Endothelial cell of umbilical vein (primary cell): ENCODE measurements around the gene TFF3. TPM values are rescaled to one million over a fixed set of nuclear protein-coding genes. Genes with fewer than 3 reads are reported as not detected.

Source experiments
- BruUV-seq: library from RNA; stranded (reverse); fragments of 400-500 nt; replicated peaks from 2 replicates; lab custom pipeline; 2021; lab: Mats Ljungman, UMichigan
- CTCF ChIA-PET: fragments of 300-600, 350-600 bp; sonication (Branson Sonifier 250); formaldehyde crosslinking; loops from one replicate; lab custom pipeline; 2021; ENCODE audit warnings: antibody characterized with exemption, inconsistent platforms; lab: Charles Lee
- POLR2A ChIA-PET: fragments of 300-600, 350-600 bp; sonication (Branson Sonifier 250); formaldehyde crosslinking; loops from one replicate; lab custom pipeline; 2021; ENCODE audit warnings: antibody characterized with exemption, inconsistent platforms; lab: Charles Lee
- DNase-seq: peaks from one replicate; pipeline ENCODE4 v3.0.0-alpha.2; 2011; ENCODE audit warnings: low read depth, low spot score
- FAIRE-seq: peaks from 2 replicates; lab custom pipeline; 2011; peaks lifted over from hg19 to GRCh38; lab: Jason Lieb, UNC
- H2AFZ ChIP-seq: 2 replicates; pipeline ENCODE4 v1.6.0; 2012; ENCODE audit warnings: low read depth, low read length, control low read depth, inconsistent platforms
- H3K27ac ChIP-seq: 2 replicates; pipeline ENCODE4 v1.5.1; 2011; ENCODE audit warnings: low read depth, mild to moderate bottlenecking, control low read depth, low read length, moderate library complexity; ENCODE audit not compliant: insufficient read depth
- H3K27me3 ChIP-seq, 2 experiments: 2 replicates each; pipeline versions ENCODE4 v1.6.0 to v1.6.1; 2011; ENCODE audit warnings: low read length in 2 of 2, mixed read lengths in 1 of 2; ENCODE audit not compliant: control insufficient read depth in 2 of 2, insufficient read depth in 2 of 2
- H3K36me3 ChIP-seq, 2 experiments: 2 replicates in 1 of 2; 3 replicates in 1 of 2; pipeline ENCODE4 v1.5.1; 2011; ENCODE audit warnings: low read length in 2 of 2, mild to moderate bottlenecking in 1 of 2, moderate library complexity in 1 of 2; ENCODE audit not compliant: control insufficient read depth in 2 of 2, insufficient read depth in 2 of 2; ENCODE audit errors: extremely low read depth in 1 of 2
- H3K4me1 ChIP-seq: 3 replicates; pipeline ENCODE4 v1.5.1; 2011; ENCODE audit warnings: mild to moderate bottlenecking, low read length; ENCODE audit not compliant: control insufficient read depth, insufficient read depth; ENCODE audit errors: extremely low read depth
- H3K4me2 ChIP-seq: 2 replicates; pipeline ENCODE4 v1.6.1; 2011; ENCODE audit warnings: low read length, control low read depth, mixed read lengths; ENCODE audit not compliant: insufficient read depth
- H3K4me3 ChIP-seq, 3 experiments: fragments of 200-600 bp in 1 of 3; sonication (generic), shearing (Covaris generic) in 1 of 3; replicated peaks in 1 of 3; 2 replicates each; pipeline ENCODE4 v1.5.1; 2011 to 2016; ENCODE audit warnings: control low read depth in 3 of 3, low read length in 3 of 3, mild to moderate bottlenecking in 2 of 3, inconsistent platforms in 1 of 3, low read depth in 1 of 3, moderate library complexity in 1 of 3; ENCODE audit not compliant: insufficient read depth in 1 of 3
- H3K79me2 ChIP-seq: 2 replicates; pipeline ENCODE4 v1.6.0; 2012; ENCODE audit warnings: low read length, inconsistent platforms; ENCODE audit not compliant: control insufficient read depth, insufficient read depth
- H3K9ac ChIP-seq: replicated peaks from 2 replicates; pipeline ENCODE3; 2011; ENCODE audit warnings: low read length, control low read depth; ENCODE audit not compliant: insufficient read depth; ENCODE audit errors: extremely low read depth
- H3K9me1 ChIP-seq: replicated peaks from 3 replicates; pipeline ENCODE4 v1.6.0; 2011; ENCODE audit warnings: mild to moderate bottlenecking, low read length; ENCODE audit not compliant: control insufficient read depth, insufficient read depth; ENCODE audit errors: extremely low read depth
- H3K9me3 ChIP-seq: replicated peaks from 2 replicates; pipeline ENCODE4 v1.5.1; 2012; ENCODE audit warnings: low read length, inconsistent platforms; ENCODE audit not compliant: control insufficient read depth, insufficient read depth
- H4K20me1 ChIP-seq: replicated peaks from 2 replicates; pipeline ENCODE3; 2011; ENCODE audit warnings: mild to moderate bottlenecking, low read length; ENCODE audit not compliant: control insufficient read depth, insufficient read depth; ENCODE audit errors: extremely low read depth
- EZH2 ChIP-seq: IDR thresholded peaks from 2 replicates; pipeline ENCODE4 v1.6.1; 2012; ENCODE audit warnings: borderline replicate concordance, low read depth, mild to moderate bottlenecking, moderate library complexity, low read length, inconsistent platforms; ENCODE audit not compliant: severe bottlenecking
- FOS ChIP-seq: IDR thresholded peaks from 2 replicates; pipeline ENCODE4 v1.6.1; 2011; ENCODE audit warnings: mild to moderate bottlenecking, low read length, moderate library complexity, borderline replicate concordance; ENCODE audit not compliant: insufficient read depth
- GATA2 ChIP-seq: IDR thresholded peaks from 2 replicates; pipeline ENCODE4 v1.7.0; 2011; ENCODE audit warnings: low read depth, mild to moderate bottlenecking, moderate library complexity, mixed read lengths, low read length; ENCODE audit not compliant: insufficient read length, insufficient read depth
- JUN ChIP-seq: IDR thresholded peaks from 2 replicates; pipeline ENCODE4 v1.6.1; 2011; ENCODE audit warnings: borderline replicate concordance, low read depth; ENCODE audit not compliant: insufficient read length, insufficient read depth
- MYC ChIP-seq: IDR thresholded peaks from one replicate; pipeline ENCODE4 v1.6.1; 2011; ENCODE audit warnings: mild to moderate bottlenecking, low read depth, low read length
- POLR2A ChIP-seq: IDR thresholded peaks from 2 replicates; pipeline ENCODE4 v1.6.1; 2012; ENCODE audit warnings: low read depth, mild to moderate bottlenecking, control low read depth, low read length
- POLR2AphosphoS5 ChIP-seq: IDR thresholded peaks from 2 replicates; pipeline ENCODE4 v1.6.1; 2012; ENCODE audit warnings: low read depth, mild to moderate bottlenecking, control low read depth, low read length, moderate library complexity; ENCODE audit not compliant: insufficient read depth
- dilution Hi-C: fragments of 300-500 bp; cut with MboI; formaldehyde crosslinking; loops from one replicate; pipeline ENCODE4 v1.15.0; 2019; ENCODE audit warnings: low sequenced_read_pairs; ENCODE audit not compliant: extremely low pct_ligation_motif_present
- intact Hi-C: fragments of 100-400 bp; cut with micrococcal nuclease; formaldehyde crosslinking; loops from one replicate; pipeline ENCODE4 v1.10.0; 2022
- polyA plus RNA-seq, 4 experiments: library from polyadenylated mRNA; depleted of rRNA in 3 of 4; stranded (reverse) in 3 of 4; unstranded in 1 of 4; fragments of >200 nt; gene quantifications; 2 replicates each; pipeline versions ENCODE4 v1.2.1 to v1.2.3, GENCODE V29; 2011 to 2012; ENCODE audit warnings: missing spikeins in 1 of 4
- total RNA-seq: library from RNA; stranded (reverse); gene quantifications from 2 replicates; pipeline ENCODE4 v1.2.3, GENCODE V29; 2021
- TF ChIP-seq, protein P1 (sequence below): IDR thresholded peaks from 2 replicates; pipeline ENCODE4 v1.6.1; 2011; ENCODE audit not compliant: insufficient read depth, insufficient read length
- TF ChIP-seq, protein P2 (sequence below), 2 donors: IDR thresholded peaks; 1 replicate in 1 of 2; 2 replicates in 1 of 2; pipeline ENCODE4 v1.5.1; 2011; ENCODE audit warnings: low read length in 2 of 2, mild to moderate bottlenecking in 2 of 2, moderate library complexity in 2 of 2, control low read depth in 1 of 2, inconsistent platforms in 1 of 2, low read depth in 1 of 2; ENCODE audit not compliant: insufficient read depth in 1 of 2; ENCODE audit errors: extremely low read depth in 1 of 2

Gene TFF3
- total and polyA plus RNA-seq, 2 donors (not counting 3 experiments of a cell fraction or from before 2014, with no cell fraction given): 0.93 to 1.8 TPM

DNA sequence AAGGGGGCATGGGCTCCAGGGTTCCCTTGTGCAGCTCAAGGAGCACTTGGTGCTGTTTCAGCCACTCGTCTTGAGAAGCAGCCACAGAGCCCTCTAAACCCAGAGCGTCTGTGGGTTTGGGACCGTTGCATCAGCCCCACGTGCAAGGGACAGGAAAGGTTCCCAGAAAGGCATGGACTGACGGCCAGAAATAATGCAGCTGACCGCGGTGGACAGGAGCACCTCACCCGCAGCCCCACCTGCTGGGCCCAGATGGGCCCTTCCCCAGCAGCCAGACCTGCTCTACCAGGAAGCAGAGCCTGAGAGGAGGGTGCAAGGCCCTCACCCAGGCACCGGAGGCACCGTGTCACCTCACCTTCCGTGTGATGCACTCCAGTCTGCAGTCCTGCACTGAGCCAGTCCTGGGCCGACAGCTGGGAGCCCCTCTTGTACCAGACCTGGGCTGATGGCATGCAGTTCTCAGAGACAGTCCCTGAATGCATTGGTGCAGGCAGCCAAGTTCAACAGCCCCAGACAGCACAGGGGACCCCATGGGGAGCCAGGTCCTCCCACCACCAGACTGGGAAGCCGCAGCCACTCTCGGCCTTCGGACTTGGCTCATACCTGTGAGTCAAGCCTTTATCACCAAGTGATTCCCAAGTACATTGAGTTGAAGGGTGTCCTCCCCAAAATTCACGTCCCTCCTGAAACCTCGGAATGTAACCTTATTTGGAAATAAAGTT lies 4.8 kb upstream of the TFF3 start:
- no peak overlapping the region for H3K4me3 ChIP-seq
- TF ChIP-seq JUN (no peak), EZH2 (no peak), GATA2 (no peak), MYC (no peak), FOS (no peak), POLR2A (no peak), POLR2AphosphoS5 (no peak)
- TF ChIP-seq, protein P1, sequence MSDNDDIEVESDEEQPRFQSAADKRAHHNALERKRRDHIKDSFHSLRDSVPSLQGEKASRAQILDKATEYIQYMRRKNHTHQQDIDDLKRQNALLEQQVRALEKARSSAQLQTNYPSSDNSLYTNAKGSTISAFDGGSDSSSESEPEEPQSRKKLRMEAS: no peak
- TF ChIP-seq, protein P2, sequence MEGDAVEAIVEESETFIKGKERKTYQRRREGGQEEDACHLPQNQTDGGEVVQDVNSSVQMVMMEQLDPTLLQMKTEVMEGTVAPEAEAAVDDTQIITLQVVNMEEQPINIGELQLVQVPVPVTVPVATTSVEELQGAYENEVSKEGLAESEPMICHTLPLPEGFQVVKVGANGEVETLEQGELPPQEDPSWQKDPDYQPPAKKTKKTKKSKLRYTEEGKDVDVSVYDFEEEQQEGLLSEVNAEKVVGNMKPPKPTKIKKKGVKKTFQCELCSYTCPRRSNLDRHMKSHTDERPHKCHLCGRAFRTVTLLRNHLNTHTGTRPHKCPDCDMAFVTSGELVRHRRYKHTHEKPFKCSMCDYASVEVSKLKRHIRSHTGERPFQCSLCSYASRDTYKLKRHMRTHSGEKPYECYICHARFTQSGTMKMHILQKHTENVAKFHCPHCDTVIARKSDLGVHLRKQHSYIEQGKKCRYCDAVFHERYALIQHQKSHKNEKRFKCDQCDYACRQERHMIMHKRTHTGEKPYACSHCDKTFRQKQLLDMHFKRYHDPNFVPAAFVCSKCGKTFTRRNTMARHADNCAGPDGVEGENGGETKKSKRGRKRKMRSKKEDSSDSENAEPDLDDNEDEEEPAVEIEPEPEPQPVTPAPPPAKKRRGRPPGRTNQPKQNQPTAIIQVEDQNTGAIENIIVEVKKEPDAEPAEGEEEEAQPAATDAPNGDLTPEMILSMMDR (IDR thresholded peaks at IDR 0.05; ENCODE audit: extremely low read depth in 1 of 2, insufficient read depth in 1 of 2, low read depth in 1 of 2, low read length in 2 of 2): no peak
- ChIA-PET CTCF (interaction anchor here (0.9 to 2.5 kb wide), 2 partner anchors 9 to 10 kb away, joined by 3 to 19 read pairs; no protein-coding TSS in a partner anchor), POLR2A (no interaction called here)
- no peaks in the 10 kb centered on the region for H4K20me1 ChIP-seq
- dilution Hi-C loops (no loop called here), intact Hi-C loops (no loop called here)
- H3K9ac ChIP-seq: no peak overlapping the region
- no TSS peak for BruUV-seq
- H3K27me3 ChIP-seq: peaks cover 0 to 5% of the 10 kb centered on the region in 2 experiments
- H3K4me1 ChIP-seq: no peaks in the 10 kb centered on the region
- DNase-seq: no peak
- no peaks in the 10 kb centered on the region for H3K36me3 ChIP-seq
- no peak for FAIRE-seq
- H3K27ac ChIP-seq: no peak overlapping the region
- no peak overlapping the region for H2AFZ ChIP-seq
- no peaks in the 10 kb centered on the region for H3K9me3 ChIP-seq
- no peak overlapping the region for H3K4me2 ChIP-seq
- no peaks in the 10 kb centered on the region for H3K79me2 ChIP-seq
- no peaks in the 10 kb centered on the region for H3K9me1 ChIP-seq
